ENCODE data around the gene TRRAP.

TRRAP gene

GRCh38 chr7:98993024-98993897, 114.9 kb downstream of the TRRAP start:
- DNase-seq: no peak

DNA sequence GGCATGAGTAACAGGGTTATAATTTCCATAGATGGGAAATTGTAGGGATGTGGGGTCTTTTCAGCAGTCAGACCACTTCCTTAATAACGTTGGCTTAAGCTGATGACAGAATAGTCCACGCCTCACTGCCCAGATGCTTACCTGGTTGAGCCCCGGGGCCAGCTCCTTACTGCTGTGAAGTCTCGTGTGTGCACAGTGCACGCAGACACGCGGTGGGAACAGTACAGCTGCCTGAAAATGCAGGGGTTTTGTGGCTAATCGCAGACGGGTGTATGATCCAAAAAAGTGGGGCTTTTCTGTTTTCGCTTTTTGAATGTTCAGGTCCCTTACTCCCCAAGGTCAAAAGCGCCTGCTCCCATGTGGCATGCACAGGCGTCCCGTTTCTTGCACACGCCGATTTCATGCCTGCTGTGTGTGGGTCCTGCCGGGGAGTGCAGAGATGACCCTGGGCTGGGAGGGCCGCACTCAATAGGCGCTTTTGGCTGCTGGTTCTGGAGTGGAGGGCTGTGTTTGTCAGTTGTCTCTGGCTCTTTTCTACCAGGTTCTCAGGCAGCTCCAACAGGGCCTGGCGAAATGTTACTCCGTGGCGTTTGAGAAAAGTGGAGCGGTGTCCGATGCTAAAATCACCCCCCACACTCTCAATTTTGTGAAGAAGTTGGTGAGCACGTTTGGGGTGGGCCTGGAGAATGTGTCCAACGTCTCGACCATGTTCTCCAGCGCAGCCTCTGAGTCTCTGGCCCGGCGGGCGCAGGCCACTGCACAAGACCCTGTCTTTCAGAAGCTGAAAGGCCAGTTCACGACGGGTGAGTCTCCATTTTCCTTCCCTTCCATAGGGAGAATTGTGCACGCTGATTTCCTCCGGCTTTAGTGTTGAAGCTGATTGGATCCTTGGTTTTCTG, 116.0 kb downstream of the TRRAP start:
- DNase-seq: no peak

DNA sequence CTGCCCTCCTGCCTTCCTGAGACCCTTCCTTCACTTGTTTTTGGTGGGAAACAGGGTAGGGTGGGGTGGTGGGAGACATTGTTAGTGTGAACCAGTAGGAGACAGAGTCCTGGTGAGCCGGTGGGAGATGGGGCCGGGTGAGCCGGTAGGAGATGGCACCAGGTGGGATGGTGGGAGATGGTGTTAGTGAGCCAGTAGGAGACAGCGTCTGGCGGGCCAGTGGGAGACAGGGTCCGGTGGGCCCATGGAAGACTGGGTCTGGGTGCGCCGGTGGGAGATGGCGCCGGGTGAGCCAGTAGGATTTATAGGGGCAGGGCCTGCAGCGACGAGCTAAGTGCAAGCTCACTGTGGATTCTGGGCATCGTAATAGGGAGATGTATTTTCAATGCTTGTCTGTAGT, 116.8 kb downstream of the TRRAP start:
- DNase-seq: no peak

- no peak for DNase-seq
Measured at GRCh38 chr7:98995523-98996149, 117.3 kb downstream of the TRRAP start.

GRCh38 chr7:98996150-98996552, 117.8 kb downstream of the TRRAP start:
- no peak for DNase-seq

- no peak for DNase-seq
Measured at GRCh38 chr7:98997846-98998245, 119.5 kb downstream of the TRRAP start.

GRCh38 chr7:98998821-98999725, 120.7 kb downstream of the TRRAP start:
- DNase-seq: no peak

GRCh38 chr7:99000196-99000903, 122.0 kb downstream of the TRRAP start:
- DNase-seq: no peak

- no peak for DNase-seq
Measured at GRCh38 chr7:99000904-99001465, 122.7 kb downstream of the TRRAP start.

DNA sequence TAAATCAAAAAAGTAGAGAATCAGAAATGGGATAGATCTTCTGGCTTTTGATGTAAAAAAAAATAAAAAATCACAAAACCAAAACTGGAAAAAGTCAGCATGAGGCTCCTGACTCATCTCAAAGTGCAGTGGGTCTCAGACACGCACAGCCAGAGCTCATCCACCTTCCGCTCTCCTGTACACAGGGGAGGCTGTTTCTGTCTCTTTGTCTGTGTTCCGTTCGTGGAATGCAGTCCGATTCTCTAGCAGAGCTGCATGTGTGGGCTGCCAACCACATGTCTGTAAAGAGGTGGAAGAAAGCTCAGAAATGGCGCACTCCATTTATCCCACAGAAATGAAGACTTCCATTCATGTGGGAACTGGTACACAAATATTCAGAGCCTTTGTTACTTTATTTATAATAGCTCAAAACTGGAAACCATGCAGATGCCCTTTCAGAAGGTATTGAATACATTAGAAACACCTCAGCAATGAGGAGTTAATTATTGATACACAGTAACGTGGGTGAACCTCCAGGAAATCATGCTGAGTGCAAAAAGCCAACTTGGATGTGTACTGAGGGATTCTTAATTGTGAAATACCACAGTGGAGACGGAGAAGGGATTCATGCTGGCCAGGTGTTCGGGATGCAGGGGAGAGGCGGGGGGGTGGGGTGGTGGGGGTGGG, 123.3 kb downstream of the TRRAP start:
- no peak for DNase-seq

- no peak for DNase-seq
Measured at GRCh38 chr7:99002148-99002826, 124.0 kb downstream of the TRRAP start.

DNA sequence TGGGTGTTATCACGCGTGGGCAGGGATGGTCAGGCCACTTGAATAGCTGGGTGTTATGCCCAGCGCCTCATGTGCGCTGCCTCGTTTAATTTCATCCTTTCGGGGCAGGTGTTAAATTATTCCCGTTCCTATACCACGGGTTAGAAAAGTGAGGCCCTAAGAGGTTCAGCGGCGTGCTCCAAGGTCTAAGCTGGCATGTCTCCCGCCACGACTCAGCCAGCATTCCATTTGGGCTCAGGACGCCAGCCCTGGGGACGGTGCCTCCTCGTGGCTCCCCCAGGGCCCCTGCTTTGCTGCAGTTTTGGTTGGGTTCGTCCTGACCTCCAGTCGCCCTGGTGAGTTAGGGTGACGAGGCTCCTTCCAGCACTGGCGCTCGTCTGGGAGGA, 124.5 kb downstream of the TRRAP start:
- DNase-seq: no peak

GRCh38 chr7:99003419-99003818, 125.1 kb downstream of the TRRAP start:
- DNase-seq: no peak

GRCh38 chr7:99004216-99004615, 125.9 kb downstream of the TRRAP start:
- no peak for DNase-seq

DNA sequence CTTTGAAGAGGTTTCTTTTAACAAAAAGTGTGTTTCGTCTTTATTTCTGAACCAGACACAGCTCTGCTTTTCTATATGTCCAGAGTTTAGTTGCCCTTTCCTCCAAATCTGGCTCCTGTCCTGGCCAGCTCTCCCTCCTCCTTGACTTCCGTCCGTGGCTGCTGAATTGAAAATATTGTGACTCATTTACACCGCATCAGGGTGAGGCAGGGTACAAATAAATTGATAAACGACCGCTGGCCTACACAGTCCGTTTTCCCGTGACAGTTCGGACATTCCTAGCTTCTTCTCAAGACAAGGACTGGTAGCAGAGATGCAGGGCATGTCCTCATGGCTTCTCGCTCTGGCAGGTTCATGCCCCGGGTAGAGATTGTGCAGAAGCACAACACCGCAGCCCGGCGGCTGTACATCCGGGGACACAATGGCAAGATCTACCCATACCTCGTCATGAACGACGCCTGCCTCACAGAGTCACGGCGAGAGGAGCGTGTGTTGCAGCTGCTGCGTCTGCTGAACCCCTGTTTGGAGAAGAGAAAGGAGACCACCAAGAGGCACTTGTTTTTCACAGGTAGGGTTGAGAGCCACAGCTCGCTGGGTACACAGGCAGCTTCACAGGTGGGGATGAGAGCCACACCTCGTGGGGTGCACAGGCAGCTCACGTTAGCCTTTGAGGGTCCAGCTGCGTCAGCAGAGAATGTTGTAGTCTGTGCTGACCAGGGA, 126.6 kb downstream of the TRRAP start:
- no peak for DNase-seq

DNA sequence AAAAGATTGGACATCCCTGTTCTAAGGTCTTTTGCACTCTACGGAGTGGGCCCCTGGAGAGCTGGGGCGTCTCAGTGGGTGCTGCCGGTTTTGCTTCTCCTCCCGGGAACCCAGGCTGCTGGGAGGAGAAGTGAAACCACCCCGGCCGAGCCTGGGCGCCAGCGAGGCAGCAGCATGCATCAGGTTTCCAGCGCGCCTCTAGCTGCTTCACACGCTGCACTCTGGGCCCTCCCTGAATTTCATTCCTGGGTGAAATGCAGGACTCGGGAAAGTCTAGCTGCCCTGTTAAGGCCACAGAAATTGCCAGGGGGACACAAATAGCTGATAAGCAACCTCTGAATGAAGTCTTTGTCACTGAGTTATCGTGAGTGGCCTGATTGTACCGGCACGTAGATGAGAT, 127.4 kb downstream of the TRRAP start:
- no peak for DNase-seq

GRCh38 chr7:99006739-99007424, 128.6 kb downstream of the TRRAP start:
- DNase-seq: no peak

GRCh38 chr7:99008181-99008631, 129.9 kb downstream of the TRRAP start:
- no peak for DNase-seq

Measured in stimulated activated naive CD4-positive, alpha-beta T cell (primary cell).